Astrocyte (in vitro differentiated cells and primary cell): ENCODE data around the gene HLF. TPM values are rescaled to one million over a fixed set of nuclear protein-coding genes. Genes with fewer than 3 reads are reported as not detected.

Source experiments
- DNase-seq: peaks from one replicate; pipeline ENCODE4 v3.0.0-alpha.2; 2010; ENCODE audit warnings: low read depth
- FAIRE-seq: peaks from 2 replicates; lab custom pipeline; 2011; peaks lifted over from hg19 to GRCh38; lab: Jason Lieb, UNC
- H2AFZ ChIP-seq: 2 replicates; pipeline ENCODE4 v1.6.0; 2012; ENCODE audit warnings: low read depth, low read length, inconsistent platforms
- H3K27ac ChIP-seq: 2 replicates; pipeline ENCODE4 v1.5.1; 2011; ENCODE audit warnings: low read depth, low read length, inconsistent platforms
- H3K27me3 ChIP-seq: 2 replicates; pipeline ENCODE4 v1.6.0; 2011; ENCODE audit warnings: low read length, inconsistent platforms; ENCODE audit not compliant: insufficient read depth
- H3K36me3 ChIP-seq: 2 replicates; pipeline ENCODE4 v1.5.1; 2011; ENCODE audit warnings: low read length, inconsistent platforms; ENCODE audit not compliant: insufficient read depth
- H3K4me1 ChIP-seq: 2 replicates; pipeline ENCODE4 v1.5.1; 2011; ENCODE audit warnings: low read length, inconsistent platforms; ENCODE audit not compliant: insufficient read depth
- H3K4me2 ChIP-seq: 2 replicates; pipeline ENCODE4 v1.6.0; 2012; ENCODE audit warnings: low read length, inconsistent platforms
- H3K4me3 ChIP-seq: 2 replicates; pipeline ENCODE4 v1.5.1; 2011; ENCODE audit warnings: low read depth, mild to moderate bottlenecking, low read length, inconsistent platforms; ENCODE audit not compliant: insufficient read depth
- H3K79me2 ChIP-seq: 2 replicates; pipeline ENCODE4 v1.6.0; 2012; ENCODE audit warnings: mild to moderate bottlenecking, low read length, inconsistent platforms; ENCODE audit not compliant: insufficient read depth
- H3K9ac ChIP-seq: 2 replicates; pipeline ENCODE4 v1.6.0; 2012; ENCODE audit warnings: mild to moderate bottlenecking, low read length, inconsistent platforms
- H3K9me3 ChIP-seq: 2 replicates; pipeline ENCODE4 v1.5.1; 2012; ENCODE audit warnings: low read depth, mild to moderate bottlenecking, low read length, inconsistent platforms; ENCODE audit not compliant: insufficient read depth
- H4K20me1 ChIP-seq: 2 replicates; pipeline ENCODE4 v1.6.0; 2012; ENCODE audit warnings: low read length, inconsistent platforms; ENCODE audit not compliant: insufficient read depth
- H3K27ac Mint-ChIP-seq: one replicate; pipeline ENCODE4 v1.8.0; 2021; ENCODE audit warnings: mild to moderate bottlenecking, mixed read lengths; ENCODE audit not compliant: unreplicated experiment
- H3K27me3 Mint-ChIP-seq: one replicate; pipeline ENCODE4 v1.8.0; 2021; ENCODE audit warnings: low read depth, mixed read lengths; ENCODE audit not compliant: unreplicated experiment
- H3K36me3 Mint-ChIP-seq: one replicate; pipeline ENCODE4 v1.8.0; 2021; ENCODE audit warnings: low read depth, mixed read lengths; ENCODE audit not compliant: unreplicated experiment
- H3K4me1 Mint-ChIP-seq: one replicate; pipeline ENCODE4 v1.8.0; 2021; ENCODE audit warnings: low read depth, mixed read lengths; ENCODE audit not compliant: unreplicated experiment
- H3K4me3 Mint-ChIP-seq: one replicate; pipeline ENCODE4 v1.8.0; 2021; ENCODE audit warnings: mild to moderate bottlenecking, moderate library complexity, mixed read lengths; ENCODE audit not compliant: unreplicated experiment
- H3K9me3 Mint-ChIP-seq: one replicate; pipeline ENCODE4 v1.8.0; 2021; ENCODE audit warnings: mild to moderate bottlenecking, mixed read lengths; ENCODE audit not compliant: unreplicated experiment
- CTCF ChIP-seq: IDR thresholded peaks from 2 replicates; pipeline ENCODE4 v1.5.1; 2011; ENCODE audit warnings: low read depth, mild to moderate bottlenecking, inconsistent platforms, low read length, moderate library complexity; ENCODE audit not compliant: insufficient read depth
- EZH2 ChIP-seq: IDR thresholded peaks from 2 replicates; pipeline ENCODE4 v1.6.1; 2012; ENCODE audit warnings: mild to moderate bottlenecking, low read length, inconsistent platforms; ENCODE audit not compliant: insufficient read depth
- total RNA-seq: library from RNA; stranded (reverse); gene quantifications from 2 replicates; pipeline ENCODE4 v1.2.1, GENCODE V29; 2021

The HLF gene
- total RNA-seq, 1 donor from 2014 or later: not detected

GRCh38 chr17:55316499-55316898 is 51.7 kb downstream of the HLF start:
- Mint-ChIP-seq H3K9me3 (peaks cover 2% of the 10 kb centered on the region), H3K27ac (no peak overlapping the region), H3K4me3 (no peak overlapping the region), H3K4me1 (no peaks in the 10 kb centered on the region), H3K36me3 (no peaks in the 10 kb centered on the region), H3K27me3 (peaks cover 14% of the 10 kb centered on the region)
- Histone ChIP-seq H3K27ac (no peak overlapping the region), H3K4me2 (no peak overlapping the region), H3K27me3 (no peaks in the 10 kb centered on the region), H3K79me2 (no peaks in the 10 kb centered on the region), H3K36me3 (no peaks in the 10 kb centered on the region), H2AFZ (no peak overlapping the region), H3K9me3 (no peaks in the 10 kb centered on the region), H4K20me1 (no peaks in the 10 kb centered on the region), H3K4me1 (no peaks in the 10 kb centered on the region), H3K9ac (no peak overlapping the region), H3K4me3 (no peak overlapping the region)
- FAIRE-seq: no peak
- no peak for DNase-seq
- no peak for TF ChIP-seq CTCF

- Mint-ChIP-seq H3K27me3 (peaks cover 14% of the 10 kb centered on the region), H3K27ac (no peak overlapping the region), H3K4me1 (no peaks in the 10 kb centered on the region), H3K4me3 (no peak overlapping the region), H3K36me3 (no peaks in the 10 kb centered on the region), H3K9me3 (peaks cover 2% of the 10 kb centered on the region)
- H3K27ac ChIP-seq: no peak overlapping the region
- no peak for DNase-seq
- H3K9me3 ChIP-seq: no peaks in the 10 kb centered on the region
- no peaks in the 10 kb centered on the region for H3K4me1 ChIP-seq
- no peak overlapping the region for H3K9ac ChIP-seq
- H4K20me1 ChIP-seq: no peaks in the 10 kb centered on the region
- H3K27me3 ChIP-seq: no peaks in the 10 kb centered on the region
- H3K79me2 ChIP-seq: no peaks in the 10 kb centered on the region
- no peak overlapping the region for H3K4me2 ChIP-seq
- no peak overlapping the region for H3K4me3 ChIP-seq
- no peak for FAIRE-seq
- TF ChIP-seq CTCF (no peak), EZH2 (no peak)
- H2AFZ ChIP-seq: no peak overlapping the region
- H3K36me3 ChIP-seq: no peaks in the 10 kb centered on the region
Observed at GRCh38 chr17:55317284-55317683, 52.5 kb downstream of the HLF start.

- no peaks in the 10 kb centered on the region for H3K36me3 ChIP-seq
- no peaks in the 10 kb centered on the region for H3K4me1 ChIP-seq
- H3K4me1 Mint-ChIP-seq: no peaks in the 10 kb centered on the region
- no peak overlapping the region for H3K27ac Mint-ChIP-seq
- no peak for DNase-seq
- no peak for FAIRE-seq
- H3K4me2 ChIP-seq: no peak overlapping the region
- no peak overlapping the region for H2AFZ ChIP-seq
- no peaks in the 10 kb centered on the region for H3K36me3 Mint-ChIP-seq
- no peaks in the 10 kb centered on the region for H4K20me1 ChIP-seq
- TF ChIP-seq CTCF: no peak
- TF ChIP-seq EZH2: no peak
- H3K9me3 Mint-ChIP-seq: peaks cover under 1% of the 10 kb centered on the region
- no peaks in the 10 kb centered on the region for H3K79me2 ChIP-seq
- H3K27ac ChIP-seq: no peak overlapping the region
- H3K27me3 ChIP-seq: no peaks in the 10 kb centered on the region
- H3K27me3 Mint-ChIP-seq: peaks cover 14% of the 10 kb centered on the region
- H3K9me3 ChIP-seq: no peaks in the 10 kb centered on the region
- H3K4me3 Mint-ChIP-seq: no peak overlapping the region
- H3K4me3 ChIP-seq: no peak overlapping the region
- H3K9ac ChIP-seq: no peak overlapping the region
Observed at GRCh38 chr17:55318081-55318480, 53.3 kb downstream of the HLF start.
